HUES64 (cell line): ENCODE results near the gene PTPRZ1.

Source experiments
- H3K27ac ChIP-seq: 2 replicates; pipeline ENCODE4 v1.7.0; 2013; ENCODE audit warnings: low read depth, low read length, inconsistent platforms
- H3K27me3 ChIP-seq: 2 replicates; pipeline ENCODE4 v1.6.1; 2013; ENCODE audit warnings: mild to moderate bottlenecking, low read length; ENCODE audit not compliant: insufficient read depth
- H3K36me3 ChIP-seq: 2 replicates; pipeline ENCODE4 v1.6.1; 2013; ENCODE audit warnings: mild to moderate bottlenecking, low read length; ENCODE audit not compliant: insufficient read depth
- H3K4me1 ChIP-seq: 2 replicates; pipeline ENCODE4 v1.6.1; 2013; ENCODE audit warnings: mild to moderate bottlenecking, low read length, moderate library complexity; ENCODE audit not compliant: insufficient read depth
- H3K4me3 ChIP-seq: 2 replicates; pipeline ENCODE4 v1.5.1; 2013; ENCODE audit warnings: mild to moderate bottlenecking, low read length, moderate library complexity
- H3K9ac ChIP-seq: 2 replicates; pipeline ENCODE4 v1.6.1; 2013; ENCODE audit warnings: mild to moderate bottlenecking, low read depth, low read length
- H3K9me3 ChIP-seq: 2 replicates; pipeline ENCODE4 v1.6.1; 2013; ENCODE audit warnings: low read depth, low read length; ENCODE audit not compliant: insufficient read depth
- WGBS: fragments of 150-250, 120-280 bp; methylation state at CpG from one replicate; pipeline ENCODE4 v1.1.7; 2013; ENCODE audit warnings: missing lambda C conversion rate; 5-methylcytosine and 5-hydroxymethylcytosine counted together

The PTPRZ1 gene

DNA sequence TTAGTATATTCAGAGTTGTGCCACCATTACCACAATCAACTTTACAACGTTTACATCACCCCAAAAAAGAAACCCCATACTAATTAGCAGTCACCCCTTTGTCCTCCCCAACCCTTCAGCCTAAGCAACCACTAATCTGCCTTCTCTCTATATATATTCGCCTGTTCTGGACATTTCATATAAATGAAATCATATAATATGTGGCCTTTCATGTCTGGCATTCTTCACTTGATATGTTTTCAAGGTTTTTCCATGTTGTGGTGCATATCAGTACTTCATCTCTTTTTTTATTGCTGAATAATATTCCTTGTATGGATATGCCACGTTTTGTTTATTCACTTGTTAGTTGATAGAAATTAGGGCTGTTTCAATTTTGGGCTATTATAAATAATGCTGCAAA, 200.7 kb downstream of the PTPRZ1 start:
- Histone ChIP-seq H3K9me3 (no peaks in the 10 kb centered on the region), H3K9ac (no peak overlapping the region), H3K27me3 (no peaks in the 10 kb centered on the region), H3K4me1 (peaks cover 9% of the 10 kb centered on the region; the same call in 1 of the 2 replicates), H3K27ac (no peak overlapping the region), H3K36me3 (peaks cover 51% of the 10 kb centered on the region), H3K4me3 (no peak overlapping the region)
- 90% methylated on average over 3 of the region's 3 CpGs for WGBS

GRCh38 chr7:122082160-122082559, 209.2 kb downstream of the PTPRZ1 start:
- H3K27me3 ChIP-seq, result no peaks in the 10 kb centered on the region
- H3K36me3 ChIP-seq, result peaks cover 99% of the 10 kb centered on the region
- peak overlapping the region; percentile 11; the same call in 1 of the 2 replicates for H3K27ac ChIP-seq
- H3K9me3 ChIP-seq, result no peaks in the 10 kb centered on the region
- no peak overlapping the region for H3K4me3 ChIP-seq
- H3K9ac ChIP-seq, result no peak overlapping the region
- H3K4me1 ChIP-seq, result peaks cover 23% of the 10 kb centered on the region

DNA sequence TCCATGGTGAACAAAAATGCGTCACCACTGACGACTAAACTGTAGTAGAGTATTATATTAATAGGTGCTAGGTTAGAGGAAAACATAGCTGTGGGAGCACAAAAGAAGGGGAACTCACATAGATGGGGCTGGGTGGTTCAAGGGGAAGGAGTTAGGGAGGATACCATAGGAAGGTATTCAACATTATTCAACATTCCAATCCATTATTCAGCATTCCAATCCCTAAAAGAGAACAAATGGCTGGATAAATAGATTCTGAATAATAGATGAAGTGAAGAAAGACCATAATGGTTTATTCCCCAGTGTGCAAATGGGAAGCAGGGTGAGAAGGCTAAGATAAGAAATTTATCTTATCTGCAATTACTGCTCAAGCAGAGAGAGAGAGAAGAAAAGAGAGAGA, 209.7 kb downstream of the PTPRZ1 start:
- Histone ChIP-seq H3K27me3 (no peaks in the 10 kb centered on the region), H3K9ac (no peak overlapping the region), H3K27ac (peak overlapping the region; percentile 64), H3K4me3 (no peak overlapping the region), H3K36me3 (peaks cover 99% of the 10 kb centered on the region), H3K4me1 (peaks cover 23% of the 10 kb centered on the region), H3K9me3 (no peaks in the 10 kb centered on the region)
- WGBS, result 91% methylated on average over 2 of the region's 2 CpGs

- H3K27ac ChIP-seq, result no peak overlapping the region; the same call in 1 of the 2 replicates
- H3K36me3 ChIP-seq, result peaks cover 97% of the 10 kb centered on the region
- H3K9ac ChIP-seq, result no peak overlapping the region
- H3K9me3 ChIP-seq, result no peaks in the 10 kb centered on the region
- no peaks in the 10 kb centered on the region; the same call in 1 of the 2 replicates for H3K4me1 ChIP-seq
- no peaks in the 10 kb centered on the region for H3K27me3 ChIP-seq
- H3K4me3 ChIP-seq, result no peak overlapping the region
- 92% methylated on average over 6 of the region's 6 CpGs for WGBS
Observed at GRCh38 chr7:122092964-122093797, 220.2 kb downstream of the PTPRZ1 start.

GRCh38 chr7:122094549-122094948, 221.6 kb downstream of the PTPRZ1 start:
- peaks cover 97% of the 10 kb centered on the region for H3K36me3 ChIP-seq
- H3K9me3 ChIP-seq, result no peaks in the 10 kb centered on the region
- 100% methylated on average over 1 of the region's 1 CpG for WGBS
- H3K27me3 ChIP-seq, result no peaks in the 10 kb centered on the region
- H3K4me1 ChIP-seq, result no peaks in the 10 kb centered on the region; the same call in 1 of the 2 replicates
- no peak overlapping the region for H3K4me3 ChIP-seq
- H3K27ac ChIP-seq, result no peak overlapping the region
- no peak overlapping the region for H3K9ac ChIP-seq

- no peaks in the 10 kb centered on the region for H3K9me3 ChIP-seq
- no peak overlapping the region for H3K27ac ChIP-seq
- no peaks in the 10 kb centered on the region for H3K27me3 ChIP-seq
- WGBS, result 64% methylated on average over 3 of the region's 4 CpGs
- H3K9ac ChIP-seq, result no peak overlapping the region
- H3K4me3 ChIP-seq, result no peak overlapping the region
- H3K36me3 ChIP-seq, result peaks cover 97% of the 10 kb centered on the region
- H3K4me1 ChIP-seq, result no peaks in the 10 kb centered on the region; the same call in 1 of the 2 replicates
Observed at GRCh38 chr7:122095642-122096041, 222.7 kb downstream of the PTPRZ1 start.

DNA sequence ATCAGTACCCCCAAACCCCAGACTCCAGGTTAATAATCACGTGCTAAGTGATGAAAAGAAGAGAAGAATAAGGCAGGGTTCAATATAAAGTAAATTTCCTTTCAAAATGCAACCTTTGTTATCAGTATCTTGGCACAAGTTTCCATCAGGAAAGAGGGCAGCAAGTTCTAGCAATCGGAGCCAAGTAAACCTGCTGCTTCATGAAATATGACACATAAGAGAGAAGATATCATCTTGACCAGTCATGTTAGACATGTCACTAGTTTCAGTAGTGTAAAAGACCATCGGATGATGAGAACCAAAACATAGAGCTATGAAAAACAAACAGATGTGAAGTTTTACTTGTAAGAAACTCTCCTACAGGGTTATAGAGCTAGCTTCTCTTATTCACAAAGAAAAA, 227.1 kb downstream of the PTPRZ1 start:
- peaks cover 17% of the 10 kb centered on the region; the same call in 1 of the 2 replicates for H3K9me3 ChIP-seq
- peaks cover 100% of the 10 kb centered on the region for H3K36me3 ChIP-seq
- H3K4me1 ChIP-seq, result 0 out of 2 replicates have a peak, but pooled peaks cover 7% of the 10 kb centered on the region
- H3K4me3 ChIP-seq, result no peak overlapping the region
- WGBS, result 95% methylated on average over 2 of the region's 3 CpGs
- H3K27me3 ChIP-seq, result no peaks in the 10 kb centered on the region
- no peak overlapping the region for H3K27ac ChIP-seq
- no peak overlapping the region for H3K9ac ChIP-seq

- H3K36me3 ChIP-seq, result peaks cover 100% of the 10 kb centered on the region
- no peaks in the 10 kb centered on the region for H3K27me3 ChIP-seq
- H3K9ac ChIP-seq, result no peak overlapping the region
- H3K4me1 ChIP-seq, result 0 out of 2 replicates have a peak, but pooled peaks cover 7% of the 10 kb centered on the region
- H3K27ac ChIP-seq, result no peak overlapping the region
- no peak overlapping the region for H3K4me3 ChIP-seq
- peaks cover 22% of the 10 kb centered on the region; the same call in 1 of the 2 replicates for H3K9me3 ChIP-seq
Observed at GRCh38 chr7:122103064-122103463, 230.1 kb downstream of the PTPRZ1 start.
